NCI-H2107 treated with DMSO at 0.1 percent for 48 hours (cell line): ENCODE data around the gene AOC1.
"Not testable (repeated sequence)": the region's sequence is repeated elsewhere in the genome, so short reads cannot be mapped to it uniquely, and the experiment has no call there.

ENCODE experiments used
- DNase-seq: peaks from one replicate; lab custom pipeline; 2025; ENCODE audit not compliant: unreplicated experiment; lab: John Stamatoyannopoulos, UW

AOC1 gene

DNA sequence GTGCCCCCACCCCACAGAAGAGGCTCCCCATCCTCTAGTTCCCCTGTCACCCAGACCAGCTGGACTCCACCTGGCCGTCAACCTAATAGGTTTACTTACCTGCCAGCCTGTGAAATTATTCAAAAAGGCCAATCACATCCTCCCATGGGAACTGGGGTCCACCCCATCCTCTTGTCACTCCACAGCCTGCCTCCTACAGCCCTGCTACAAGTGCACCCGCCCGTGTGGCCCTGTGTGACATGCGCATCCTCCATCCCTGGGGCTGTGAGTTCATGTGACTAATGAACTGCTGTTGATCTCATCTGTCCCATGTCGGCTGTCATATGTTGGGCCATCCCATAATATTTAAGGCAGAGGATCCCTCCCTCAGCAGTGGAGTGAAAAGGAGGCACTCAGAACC is 39.4 kb downstream of the AOC1 start:
- no peak for DNase-seq

GRCh38 chr7:150895809-150896208 is 43.5 kb downstream of the AOC1 start:
- no peak for DNase-seq

GRCh38 chr7:150896562-150897209 is 44.4 kb downstream of the AOC1 start:
- no peak for DNase-seq

DNA sequence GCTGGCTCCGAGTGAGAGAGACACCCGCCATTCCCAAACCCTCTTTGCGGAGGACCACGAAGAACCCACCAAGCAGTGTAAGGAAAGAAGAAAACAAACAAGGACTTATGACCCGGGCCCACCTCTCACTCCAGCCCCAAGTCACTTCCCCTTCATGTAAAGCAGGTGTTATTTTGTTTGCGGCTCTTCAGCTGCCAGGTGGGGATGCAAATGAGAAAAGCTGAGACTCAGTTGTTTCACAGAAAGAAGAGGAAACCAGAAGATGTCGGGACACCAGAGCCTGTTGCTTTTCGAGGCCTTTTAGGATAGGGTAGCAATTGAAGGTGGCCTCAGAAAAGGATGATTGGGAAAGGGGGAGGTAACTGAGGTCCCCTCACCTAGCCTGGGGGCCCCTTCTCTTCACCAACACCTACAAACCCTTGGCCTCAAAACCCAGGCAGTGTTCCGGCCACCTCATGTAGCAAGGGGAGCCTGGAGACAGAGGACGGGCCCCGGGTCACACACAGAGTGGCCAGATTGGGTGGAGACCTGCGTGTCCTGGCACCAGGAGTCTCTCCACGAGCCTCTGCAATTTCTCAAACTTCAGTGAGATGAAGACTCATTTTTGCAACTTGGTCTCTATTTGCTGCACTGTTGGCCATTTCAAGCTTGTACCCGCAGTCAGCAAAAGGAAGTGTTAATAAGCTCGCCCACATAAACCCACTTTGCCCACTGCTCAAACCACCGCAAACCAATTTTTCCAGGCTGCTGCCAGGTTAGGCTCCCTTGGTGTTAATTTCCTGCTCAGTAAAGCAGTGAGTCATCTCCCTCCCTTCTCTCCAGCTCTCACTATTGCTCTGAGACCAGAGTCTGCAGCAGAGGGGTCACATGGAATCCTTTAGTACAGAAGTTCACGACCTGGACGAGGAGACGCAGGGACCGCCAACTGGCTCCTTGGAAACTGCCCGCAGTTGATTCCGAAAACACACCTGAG is 45.5 kb downstream of the AOC1 start:
- DNase-seq, result peak; percentile 50

- DNase-seq, result peak; percentile 42
These were observed 46.2 kb downstream of the AOC1 start for GRCh38 chr7:150898475-150899011.

- no peak for DNase-seq
These were observed 48.4 kb downstream of the AOC1 start for GRCh38 chr7:150900675-150901074.

DNA sequence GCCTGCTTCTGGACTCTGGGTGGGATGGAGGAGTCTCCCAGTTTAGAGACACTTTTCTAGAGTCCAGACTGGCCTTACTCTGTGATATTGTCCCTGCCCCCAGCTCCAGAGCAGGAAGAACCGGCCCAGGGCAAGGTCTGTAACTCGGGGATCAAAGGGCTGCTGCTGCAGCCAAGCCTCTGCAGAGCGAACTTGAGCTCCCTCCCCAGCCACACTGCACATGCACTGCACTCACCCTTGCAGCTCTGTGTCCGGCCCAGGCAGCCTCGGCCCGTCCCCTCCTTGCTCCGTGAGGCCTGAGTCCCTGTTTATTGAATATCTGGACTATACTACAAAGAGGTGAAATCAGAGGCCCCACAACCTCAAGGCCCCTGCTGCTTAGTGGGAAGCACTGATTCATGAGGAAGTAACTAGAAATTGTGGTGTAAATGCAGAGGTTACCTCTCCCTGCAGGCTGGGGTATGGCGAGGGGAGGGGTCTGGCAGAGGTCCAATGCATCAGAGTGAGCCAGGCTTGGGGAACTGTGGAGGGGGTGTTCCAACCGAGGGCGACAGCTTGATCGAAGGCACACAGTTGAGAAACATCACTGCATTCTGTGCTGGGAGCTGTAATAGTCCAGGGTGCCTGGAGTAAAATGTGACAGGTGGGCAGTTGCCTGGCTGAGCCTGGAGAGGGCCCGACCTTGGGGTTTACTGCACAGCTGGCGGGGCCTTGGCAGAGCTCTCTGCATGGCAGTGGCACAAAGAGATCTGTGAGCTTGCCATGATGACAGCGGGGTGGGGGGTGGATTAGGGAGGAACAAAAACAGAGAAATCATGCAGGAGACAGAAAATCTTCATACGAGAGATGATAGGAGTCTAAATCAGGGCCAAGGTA is 49.1 kb downstream of the AOC1 start:
- peak; percentile 44 for DNase-seq

DNA sequence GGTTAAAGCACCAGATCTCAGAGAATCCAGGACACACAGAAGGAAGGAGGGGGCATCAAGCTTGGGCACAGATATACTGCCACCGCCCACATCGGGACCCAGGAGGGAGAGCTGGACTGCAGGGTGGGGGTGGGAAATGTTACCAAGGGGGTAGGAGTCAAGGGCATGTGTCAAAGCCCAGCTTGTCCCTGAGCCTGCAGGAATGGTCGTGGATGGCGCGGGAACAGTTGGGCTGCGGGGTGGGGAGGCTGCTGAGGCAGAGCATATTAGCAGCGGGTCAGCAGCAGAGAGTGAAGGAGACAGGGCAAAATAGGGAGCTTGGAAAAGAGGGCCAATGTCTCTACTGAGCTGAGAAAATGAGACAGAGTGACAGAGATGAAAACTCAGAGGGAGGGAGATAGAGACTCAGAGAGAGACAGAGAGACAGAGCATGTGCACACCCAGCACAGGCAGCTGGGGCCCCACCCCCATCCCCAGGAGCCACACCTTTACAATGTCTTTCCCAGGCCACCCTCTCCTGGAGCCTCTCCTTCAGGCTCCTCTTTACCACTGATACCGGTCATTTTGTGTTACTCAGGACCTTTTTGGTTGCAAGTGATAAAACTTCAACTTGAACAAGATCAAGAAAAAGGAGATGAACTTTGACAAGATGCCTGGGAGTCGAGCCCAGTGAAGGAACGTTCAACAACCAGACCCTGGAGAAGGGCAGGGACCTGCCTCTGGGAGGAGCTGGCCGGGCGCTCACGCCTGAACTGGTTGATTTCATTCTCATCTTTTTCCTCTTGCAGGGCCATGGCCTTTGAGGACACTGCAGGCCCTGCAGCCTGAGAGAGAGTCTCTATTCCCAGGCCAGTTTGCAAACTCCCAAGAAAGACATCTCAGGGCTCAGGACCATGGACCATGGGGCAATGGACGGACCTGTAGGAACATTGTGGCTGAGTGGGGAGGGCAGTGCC is 50.0 kb downstream of the AOC1 start:
- no peak for DNase-seq

GRCh38 chr7:150903606-150904005 is 51.3 kb downstream of the AOC1 start:
- DNase-seq, result peak; percentile 43

- no peak for DNase-seq
These were observed 51.9 kb downstream of the AOC1 start for GRCh38 chr7:150904011-150904909.

DNA sequence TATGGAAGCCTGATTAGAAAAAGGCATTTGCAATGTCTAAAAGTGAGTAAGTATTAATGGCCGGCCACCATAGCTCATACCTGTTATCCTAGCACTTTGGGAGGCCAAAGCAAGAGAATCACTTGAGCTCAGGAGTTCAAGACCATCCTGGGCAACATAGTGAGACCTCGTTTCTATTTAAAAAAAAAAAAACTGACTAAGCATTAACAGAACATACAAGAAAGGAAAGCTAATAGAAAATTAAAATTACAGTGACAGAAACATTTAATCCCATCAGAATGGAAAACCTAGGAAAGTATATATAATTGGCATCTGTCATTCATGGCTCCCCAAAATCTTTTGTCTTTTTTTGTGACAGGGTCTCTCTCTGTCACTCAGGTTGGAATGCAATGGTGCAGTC is 55.9 kb downstream of the AOC1 start:
- no peak for DNase-seq

DNA sequence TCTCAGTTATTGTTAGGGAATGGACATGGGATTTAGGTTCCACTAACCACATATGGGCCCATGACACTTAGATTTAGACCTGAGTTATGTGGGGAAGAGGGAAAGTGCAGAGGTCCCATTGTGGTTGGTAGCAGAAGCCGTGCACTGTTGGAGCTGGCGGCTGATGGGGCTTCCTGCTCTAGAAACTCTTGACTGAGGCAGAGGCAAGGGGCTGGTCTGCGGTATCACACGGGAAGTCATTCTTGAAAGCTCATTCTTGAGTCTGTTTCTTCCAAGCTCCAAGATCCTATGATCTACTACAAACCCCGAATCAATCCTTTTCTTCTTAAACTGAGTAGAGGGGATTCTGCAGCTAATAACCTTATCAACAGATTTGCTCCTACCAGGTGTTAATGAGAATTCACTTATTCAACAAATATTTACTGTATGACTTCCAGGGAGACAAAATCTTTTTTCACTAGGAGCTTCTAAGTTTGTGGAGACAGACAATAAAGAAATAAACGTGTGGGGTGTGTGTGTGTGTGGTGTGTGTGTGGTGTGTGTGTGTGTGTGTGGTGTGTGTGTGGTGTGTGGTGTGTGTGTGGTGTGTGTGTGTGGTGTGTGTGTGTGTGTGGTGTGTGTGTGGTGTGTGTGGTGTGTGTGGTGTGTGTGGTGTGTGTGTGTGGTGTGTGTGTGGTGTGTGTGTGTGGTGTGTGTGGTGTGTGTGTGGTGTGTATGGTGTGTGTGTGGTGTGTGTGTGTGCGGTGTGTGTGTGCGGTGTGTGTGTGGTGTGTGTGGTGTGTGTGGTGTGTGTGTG is 57.1 kb downstream of the AOC1 start:
- no peak for DNase-seq

DNA sequence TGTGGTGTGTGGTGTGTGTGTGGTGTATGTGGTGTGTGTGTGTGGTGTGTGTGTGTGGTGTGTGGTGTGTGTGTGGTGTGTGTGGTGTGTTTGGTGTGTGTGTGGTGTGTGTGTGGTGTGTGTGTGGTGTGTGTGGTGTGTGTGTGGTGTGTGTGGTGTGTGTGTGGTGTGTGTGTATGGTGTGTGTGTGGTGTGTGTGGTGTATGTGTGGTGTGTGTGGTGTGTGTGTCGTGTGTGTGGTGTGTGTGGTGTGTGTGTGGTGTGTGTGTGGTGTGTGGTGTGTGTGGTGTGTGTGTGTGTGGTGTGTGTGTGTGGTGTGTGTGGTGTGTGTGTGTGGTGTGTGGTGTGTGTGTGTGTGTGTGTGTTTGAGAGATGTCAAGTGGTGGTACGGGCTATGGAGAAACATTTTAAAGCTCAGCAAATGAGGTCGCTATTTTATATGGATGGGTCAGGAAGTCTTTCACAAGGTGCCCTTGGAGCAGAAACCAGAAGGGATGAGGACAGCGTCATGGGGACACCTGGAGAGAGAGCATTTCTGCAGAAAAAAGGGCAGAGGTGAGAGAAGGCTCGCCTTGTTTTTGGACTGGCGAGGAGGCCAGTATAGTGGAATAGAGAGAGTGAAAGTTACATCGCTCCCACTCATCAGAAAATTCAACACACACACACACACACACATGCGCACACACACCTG is 58.1 kb downstream of the AOC1 start:
- not testable (repeated sequence) for DNase-seq

DNA sequence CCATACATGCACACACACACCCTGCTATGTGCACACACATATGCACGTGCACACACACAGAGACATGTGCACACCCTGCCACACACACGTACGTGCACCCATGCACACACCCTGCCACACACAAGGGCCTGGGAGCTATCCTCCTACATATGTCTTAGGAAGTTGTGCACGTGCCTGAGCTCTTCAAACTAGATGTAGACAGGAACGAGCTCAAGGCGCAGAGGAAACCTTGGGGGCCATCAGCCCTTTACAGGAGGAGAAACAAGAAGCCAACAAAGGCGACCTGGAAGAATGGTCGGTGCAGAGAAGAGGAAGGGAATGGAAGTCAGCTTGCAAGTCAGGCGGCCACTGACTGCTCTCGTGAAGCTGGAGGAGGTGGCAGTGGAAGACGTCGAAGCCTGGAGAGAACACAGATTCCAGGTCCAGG is 58.7 kb downstream of the AOC1 start:
- DNase-seq, result no peak
